Measurements from ENCODE around the gene VSIR. TPM values are rescaled to one million over a fixed set of nuclear protein-coding genes. Genes with fewer than 3 reads are reported as not detected.
A peak's percentile ranks its signal among the peaks of the same experiment; 100 is the strongest.

Gene VSIR
- 56.5 and 61.9 TPM in 2 replicates for total RNA-seq

DNA sequence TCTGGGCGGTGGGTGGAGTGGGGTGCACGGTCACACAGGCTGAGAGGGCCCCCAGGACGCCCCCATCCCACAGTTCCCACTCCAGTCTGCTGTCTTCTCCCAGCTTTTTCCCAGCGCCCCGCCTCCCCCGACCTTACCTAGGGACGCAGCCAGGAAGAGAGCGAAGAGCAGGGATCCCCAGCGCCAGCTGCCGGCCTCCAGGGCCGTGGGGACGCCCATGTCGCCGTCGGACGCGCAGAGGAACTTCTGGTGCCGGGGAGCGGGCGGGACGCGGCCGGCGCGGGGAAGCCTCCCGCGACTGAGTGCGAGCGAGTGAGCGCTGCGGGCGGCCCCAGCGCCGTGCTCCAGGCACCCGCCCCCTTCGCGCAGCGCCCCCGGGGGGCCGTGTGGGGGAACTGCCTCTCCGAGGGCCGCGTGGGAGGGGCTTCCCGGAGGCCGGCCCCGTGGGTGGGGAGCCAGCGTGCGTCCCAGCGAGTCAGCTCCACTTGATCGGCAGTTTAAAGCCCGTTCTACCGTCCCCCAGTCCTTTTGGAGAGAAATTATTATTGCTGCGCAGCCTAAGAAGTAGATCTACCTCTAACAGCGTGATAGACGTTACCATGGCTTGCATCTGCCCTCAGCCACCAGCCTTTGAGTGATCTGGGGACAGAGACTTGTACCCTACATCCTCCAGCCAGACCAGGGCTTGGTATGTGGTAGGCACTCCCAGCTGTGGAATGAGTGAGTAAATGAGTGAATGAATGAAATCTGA, at the start of gene VSIR:
VSIR (minus strand) TSS at position 300 of the 751 bp plus-strand sequence; CDS start at position 219, 81 bp downstream.
- peak within 1 kb of the TSS; percentile 97 for H3K27ac Mint-ChIP-seq
- peak; percentile 92 for DNase-seq (ENCODE audit: low spot score)
- H3K9me3 Mint-ChIP-seq: no peaks in the 10 kb centered on the region
- peaks cover 54% of the 10 kb centered on the region for H3K4me1 Mint-ChIP-seq (ENCODE audit: low read depth)
- peaks cover 30% of the 10 kb centered on the region for H3K36me3 Mint-ChIP-seq (ENCODE audit: low read depth)
- H3K27me3 Mint-ChIP-seq (ENCODE audit: low read depth): no peaks in the 10 kb centered on the region
- peak within 1 kb of the TSS; percentile 86 for H3K4me3 Mint-ChIP-seq (ENCODE audit: low read depth)
- intact Hi-C loops (cut with micrococcal nuclease): loop anchor here (1.0 to 10.0 kb wide), 3 partner anchors 47 to 457 kb away; no protein-coding TSS in a partner anchor

DNA sequence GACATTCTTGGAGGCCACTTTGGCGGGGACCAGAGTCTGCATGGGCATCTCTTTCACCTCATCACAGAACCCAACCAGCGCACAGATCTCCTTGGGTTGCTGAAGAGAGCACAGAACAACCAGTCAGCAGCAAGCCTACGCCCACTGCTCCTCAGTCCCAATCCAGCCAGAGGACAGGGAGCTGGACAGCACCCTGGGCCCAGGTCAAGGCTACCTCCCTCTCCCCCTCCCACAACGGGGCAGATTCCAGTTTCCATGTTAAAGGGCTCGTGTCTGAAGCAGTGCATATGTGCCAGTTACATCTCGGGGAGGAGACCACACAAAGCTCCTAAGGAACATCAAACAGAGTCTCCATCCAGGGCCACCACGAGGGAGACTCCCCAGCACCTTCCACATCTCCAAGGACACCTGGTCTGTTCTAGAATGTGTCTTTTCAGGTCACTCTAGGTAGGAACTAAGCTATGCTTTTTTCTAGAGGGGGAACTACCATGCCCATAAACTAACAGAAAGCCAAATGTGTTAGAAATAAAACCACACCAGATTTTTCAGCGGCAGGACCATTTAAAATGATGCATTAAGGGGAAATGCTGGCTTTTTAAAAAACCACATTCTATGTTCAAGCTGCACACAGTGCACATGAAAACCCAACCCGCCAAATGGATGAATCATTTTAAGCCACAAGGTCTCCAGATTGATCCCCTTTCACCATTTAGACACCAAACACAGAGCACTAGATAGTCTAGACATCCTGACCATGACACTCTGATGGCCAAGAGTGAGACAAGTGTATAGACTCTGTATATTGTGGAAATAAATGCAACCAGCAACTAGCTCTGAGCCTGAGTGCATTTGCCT, 48.8 kb upstream of the VSIR start:
- Mint-ChIP-seq H3K4me1 (ENCODE audit: low read depth) (peaks cover 14% of the 10 kb centered on the region), H3K4me3 (ENCODE audit: low read depth) (no peak overlapping the region), H3K27me3 (ENCODE audit: low read depth) (no peaks in the 10 kb centered on the region), H3K36me3 (ENCODE audit: low read depth) (peaks cover 66% of the 10 kb centered on the region), H3K9me3 (no peaks in the 10 kb centered on the region), H3K27ac (no peak overlapping the region)
- no peak for DNase-seq (ENCODE audit: low spot score)
- intact Hi-C loops (cut with micrococcal nuclease): no loop called here

DNA sequence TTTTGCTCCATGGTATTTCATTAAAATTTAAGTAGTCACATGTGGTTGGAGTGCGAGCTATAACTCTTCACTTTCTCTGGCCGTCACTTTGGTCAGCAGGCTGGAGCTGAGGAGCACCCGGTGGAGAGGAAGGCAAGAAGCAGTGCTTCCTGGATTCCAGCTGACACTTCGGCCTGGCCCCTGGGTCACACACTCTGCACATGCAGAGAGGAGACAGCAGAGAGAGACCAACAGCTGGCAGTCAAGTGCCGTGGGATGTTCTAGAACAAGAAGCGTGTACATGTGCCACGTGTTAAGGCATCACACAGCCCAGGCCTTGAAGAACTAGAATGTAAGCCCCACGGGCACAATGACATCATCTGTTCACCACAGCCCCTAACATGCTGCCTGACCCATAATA, 47.6 kb upstream of the VSIR start:
- peaks cover 14% of the 10 kb centered on the region for H3K4me1 Mint-ChIP-seq (ENCODE audit: low read depth)
- no peaks in the 10 kb centered on the region for H3K27me3 Mint-ChIP-seq (ENCODE audit: low read depth)
- H3K36me3 Mint-ChIP-seq (ENCODE audit: low read depth): peaks cover 64% of the 10 kb centered on the region
- no peaks in the 10 kb centered on the region for H3K9me3 Mint-ChIP-seq
- intact Hi-C loops (cut with micrococcal nuclease): no loop called here
- no peak for DNase-seq (ENCODE audit: low spot score)
- no peak overlapping the region for H3K4me3 Mint-ChIP-seq (ENCODE audit: low read depth)
- no peak overlapping the region for H3K27ac Mint-ChIP-seq

DNA sequence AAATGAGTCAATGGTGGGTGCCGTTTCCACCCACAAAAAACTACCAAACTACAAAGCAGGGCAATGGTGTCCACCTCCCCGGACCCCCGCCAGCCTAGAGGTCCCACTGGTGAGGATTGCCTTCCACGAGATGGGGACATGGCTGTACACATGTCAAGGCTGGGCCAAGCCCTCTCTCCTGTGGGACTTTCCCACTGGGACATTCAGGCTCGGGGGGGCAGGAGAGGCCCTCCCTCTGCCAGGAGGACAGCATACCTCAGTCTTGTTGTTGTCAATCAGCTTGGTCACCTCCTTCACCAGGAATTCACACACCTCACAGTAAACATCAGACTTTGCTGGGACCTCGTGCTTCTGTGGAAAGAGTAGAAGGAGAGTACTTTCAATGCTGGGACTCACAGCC, 46.7 kb upstream of the VSIR start:
- no peak for DNase-seq (ENCODE audit: low spot score)
- Mint-ChIP-seq H3K27me3 (ENCODE audit: low read depth) (no peaks in the 10 kb centered on the region), H3K9me3 (no peaks in the 10 kb centered on the region), H3K36me3 (ENCODE audit: low read depth) (peaks cover 57% of the 10 kb centered on the region), H3K27ac (no peak overlapping the region), H3K4me1 (ENCODE audit: low read depth) (peaks cover 14% of the 10 kb centered on the region), H3K4me3 (ENCODE audit: low read depth) (no peak overlapping the region)
- intact Hi-C loops (cut with micrococcal nuclease): loop anchor here (10.0 kb wide), 1 partner anchor 435 kb away; no protein-coding TSS in a partner anchor

DNA sequence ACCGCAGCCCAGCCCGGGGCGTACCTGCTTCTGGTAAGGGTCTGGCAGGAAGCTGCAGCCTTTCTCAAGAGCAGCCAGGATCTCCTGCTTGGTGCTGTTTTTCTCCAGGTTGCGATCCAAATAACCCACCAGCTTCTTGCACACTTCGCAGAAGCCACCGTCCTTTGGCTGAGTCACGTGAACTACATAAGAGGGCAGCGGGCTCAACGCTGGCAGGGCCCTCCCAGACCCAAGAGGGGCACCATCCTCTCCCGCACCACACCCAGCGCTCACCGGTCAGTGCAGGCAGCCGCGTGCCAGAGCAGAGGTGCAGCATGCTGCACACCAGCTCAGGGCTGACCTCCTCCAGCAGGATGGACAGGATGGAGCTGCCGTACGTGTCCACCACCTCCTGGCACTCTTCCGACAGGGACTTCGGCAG, 46.1 kb upstream of the VSIR start:
- Mint-ChIP-seq H3K36me3 (ENCODE audit: low read depth) (peaks cover 57% of the 10 kb centered on the region), H3K9me3 (no peaks in the 10 kb centered on the region), H3K27me3 (ENCODE audit: low read depth) (no peaks in the 10 kb centered on the region), H3K4me3 (ENCODE audit: low read depth) (no peak overlapping the region), H3K4me1 (ENCODE audit: low read depth) (peaks cover 14% of the 10 kb centered on the region), H3K27ac (no peak overlapping the region)
- intact Hi-C loops (cut with micrococcal nuclease): loop anchor here (10.0 kb wide), 1 partner anchor 435 kb away; no protein-coding TSS in a partner anchor
- no peak for DNase-seq (ENCODE audit: low spot score)

DNA sequence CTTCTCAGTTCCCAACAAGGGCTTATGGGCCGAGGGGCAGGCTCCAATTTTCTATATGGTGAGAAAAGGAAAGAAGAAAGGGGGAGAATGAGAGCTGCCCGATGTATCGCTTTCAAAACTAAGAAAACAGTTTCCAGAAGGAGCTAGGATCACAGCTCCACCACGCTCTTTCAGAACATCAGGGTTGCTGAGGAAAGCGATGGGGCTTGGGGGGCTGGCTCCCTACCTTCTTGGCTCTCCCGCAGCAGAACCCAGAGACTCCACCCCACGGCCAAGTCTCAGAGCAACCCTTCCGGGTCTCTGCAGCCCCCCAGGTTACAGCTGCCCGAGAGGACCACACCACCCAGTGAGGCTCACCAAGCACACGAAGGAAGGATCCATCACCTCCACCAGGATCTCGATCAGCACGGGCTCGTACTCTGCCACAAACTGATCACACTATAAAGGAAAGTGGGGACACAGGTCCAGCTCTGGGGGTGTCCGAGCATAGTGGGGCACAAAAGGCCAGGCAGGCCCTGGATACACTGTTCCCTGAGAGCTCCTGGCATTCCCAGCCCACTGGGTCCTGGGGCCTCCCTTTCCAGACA, 45.4 kb upstream of the VSIR start:
- peaks cover 56% of the 10 kb centered on the region for H3K36me3 Mint-ChIP-seq (ENCODE audit: low read depth)
- H3K4me1 Mint-ChIP-seq (ENCODE audit: low read depth): peaks cover 14% of the 10 kb centered on the region
- intact Hi-C loops (cut with micrococcal nuclease): loop anchor here (10.0 kb wide), 1 partner anchor 434 kb away; no protein-coding TSS in a partner anchor
- H3K4me3 Mint-ChIP-seq (ENCODE audit: low read depth): no peak overlapping the region
- no peaks in the 10 kb centered on the region for H3K27me3 Mint-ChIP-seq (ENCODE audit: low read depth)
- no peaks in the 10 kb centered on the region for H3K9me3 Mint-ChIP-seq
- H3K27ac Mint-ChIP-seq: no peak overlapping the region
- no peak for DNase-seq (ENCODE audit: low spot score)

DNA sequence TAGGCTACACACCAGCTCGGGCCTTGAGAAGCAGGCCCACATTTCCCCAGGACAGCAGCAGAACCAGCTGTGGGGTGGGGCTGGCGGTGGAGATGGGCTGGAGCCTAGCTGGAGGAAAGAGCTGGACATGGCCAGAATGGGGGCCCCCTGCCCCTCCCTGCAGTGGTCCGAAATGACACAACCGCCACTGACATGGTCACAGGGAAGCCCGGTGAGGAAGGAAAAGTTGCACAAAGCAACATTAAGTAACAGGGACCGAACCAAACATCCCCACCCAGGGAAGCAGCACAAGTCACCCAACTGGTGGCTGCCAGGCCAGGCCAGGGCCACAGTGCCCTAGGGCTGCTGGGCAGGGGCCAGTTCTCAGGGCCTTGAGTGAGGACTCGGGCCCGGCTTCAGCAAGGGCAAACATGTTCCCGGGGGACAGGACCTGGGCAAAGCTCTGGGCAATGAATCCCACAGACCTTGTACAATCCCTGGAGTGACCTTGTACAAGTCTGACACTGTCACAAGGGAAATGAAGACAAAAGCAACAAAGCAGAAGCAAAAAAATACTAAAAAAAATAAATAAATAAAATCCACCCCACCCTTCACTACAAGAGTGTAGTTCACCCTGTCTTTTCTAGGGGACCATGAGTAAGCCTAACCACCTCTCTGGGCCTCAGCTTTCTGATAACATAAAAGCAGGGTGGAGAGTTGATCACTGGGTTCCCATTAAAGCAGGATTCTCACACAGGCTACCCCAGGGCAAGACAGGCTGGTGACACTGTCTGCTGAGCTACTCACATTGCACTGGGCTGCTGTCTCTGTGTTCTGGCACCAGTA, 44.7 kb upstream of the VSIR start:
- Mint-ChIP-seq H3K27me3 (ENCODE audit: low read depth) (no peaks in the 10 kb centered on the region), H3K27ac (no peak overlapping the region), H3K9me3 (no peaks in the 10 kb centered on the region), H3K36me3 (ENCODE audit: low read depth) (peaks cover 51% of the 10 kb centered on the region), H3K4me1 (ENCODE audit: low read depth) (peaks cover 14% of the 10 kb centered on the region), H3K4me3 (ENCODE audit: low read depth) (no peak overlapping the region)
- no peak for DNase-seq (ENCODE audit: low spot score)
- intact Hi-C loops (cut with micrococcal nuclease): loop anchor here (10.0 kb wide), 1 partner anchor 433 kb away; no protein-coding TSS in a partner anchor

DNA sequence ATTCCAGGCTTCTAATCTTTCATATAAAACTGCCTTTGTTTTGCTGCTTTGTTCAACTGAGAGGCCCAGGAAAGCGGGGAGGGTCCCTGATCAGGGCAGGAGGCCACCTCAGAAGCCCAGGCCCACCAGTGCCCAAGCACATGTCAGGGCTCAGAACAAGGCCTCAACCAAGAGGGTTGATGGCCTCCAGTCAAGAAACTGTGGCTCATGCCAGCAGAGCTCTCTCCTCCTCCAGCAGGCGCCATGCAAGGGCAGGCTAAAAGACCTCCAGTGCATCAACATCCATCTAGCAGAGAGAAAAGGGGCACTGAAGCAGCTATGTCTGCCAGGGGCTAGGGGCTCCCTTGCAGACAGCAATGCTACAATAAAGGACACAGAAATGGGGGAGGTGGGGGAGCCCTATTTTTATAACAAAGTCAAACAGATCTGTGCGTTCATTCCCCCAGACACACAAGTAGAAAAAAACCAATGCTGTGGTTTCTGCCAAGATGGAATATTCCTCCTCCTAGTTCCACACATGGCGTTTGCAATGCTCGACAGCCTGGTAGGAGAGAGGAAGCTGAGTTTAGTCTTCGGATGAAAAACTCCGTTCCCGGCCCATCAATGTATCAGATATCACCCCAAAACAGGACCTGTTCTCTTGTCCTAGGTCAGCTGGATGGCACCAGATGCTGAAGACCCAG, 43.8 kb upstream of the VSIR start:
- Mint-ChIP-seq H3K9me3 (no peaks in the 10 kb centered on the region), H3K27ac (no peak overlapping the region), H3K27me3 (ENCODE audit: low read depth) (no peaks in the 10 kb centered on the region), H3K4me1 (ENCODE audit: low read depth) (peaks cover 8% of the 10 kb centered on the region), H3K36me3 (ENCODE audit: low read depth) (peaks cover 50% of the 10 kb centered on the region), H3K4me3 (ENCODE audit: low read depth) (no peak overlapping the region)
- DNase-seq (ENCODE audit: low spot score): no peak
- intact Hi-C loops (cut with micrococcal nuclease): loop anchor here (10.0 kb wide), 1 partner anchor 432 kb away; no protein-coding TSS in a partner anchor

DNA sequence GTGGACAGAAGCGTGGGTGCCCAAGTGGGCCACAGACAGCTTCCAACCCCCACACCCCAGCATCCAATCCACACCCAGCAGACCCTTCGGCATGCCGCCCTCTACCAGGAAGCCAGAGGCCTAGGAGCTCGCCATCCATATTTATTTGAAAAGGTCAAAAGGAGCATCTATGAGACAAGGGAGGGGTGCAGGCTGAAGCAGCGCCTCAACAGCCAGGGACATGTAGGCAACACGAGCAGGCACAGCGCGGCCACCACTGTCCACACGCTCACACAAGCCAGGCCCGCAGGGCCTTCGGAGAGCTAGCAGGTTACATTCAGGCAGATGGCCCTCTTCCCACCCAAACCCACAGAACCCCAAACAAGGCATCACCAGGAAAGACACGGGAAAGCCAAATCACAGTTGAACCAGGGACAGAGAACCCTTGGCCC, 43.1 kb upstream of the VSIR start:
- peaks cover 2% of the 10 kb centered on the region for H3K4me1 Mint-ChIP-seq (ENCODE audit: low read depth)
- DNase-seq (ENCODE audit: low spot score): no peak
- H3K9me3 Mint-ChIP-seq: no peaks in the 10 kb centered on the region
- H3K36me3 Mint-ChIP-seq (ENCODE audit: low read depth): peaks cover 44% of the 10 kb centered on the region
- H3K27ac Mint-ChIP-seq: no peak overlapping the region
- H3K4me3 Mint-ChIP-seq (ENCODE audit: low read depth): no peak overlapping the region
- H3K27me3 Mint-ChIP-seq (ENCODE audit: low read depth): no peaks in the 10 kb centered on the region
- intact Hi-C loops (cut with micrococcal nuclease): loop anchor here (10.0 kb wide), 1 partner anchor 432 kb away; no protein-coding TSS in a partner anchor

DNA sequence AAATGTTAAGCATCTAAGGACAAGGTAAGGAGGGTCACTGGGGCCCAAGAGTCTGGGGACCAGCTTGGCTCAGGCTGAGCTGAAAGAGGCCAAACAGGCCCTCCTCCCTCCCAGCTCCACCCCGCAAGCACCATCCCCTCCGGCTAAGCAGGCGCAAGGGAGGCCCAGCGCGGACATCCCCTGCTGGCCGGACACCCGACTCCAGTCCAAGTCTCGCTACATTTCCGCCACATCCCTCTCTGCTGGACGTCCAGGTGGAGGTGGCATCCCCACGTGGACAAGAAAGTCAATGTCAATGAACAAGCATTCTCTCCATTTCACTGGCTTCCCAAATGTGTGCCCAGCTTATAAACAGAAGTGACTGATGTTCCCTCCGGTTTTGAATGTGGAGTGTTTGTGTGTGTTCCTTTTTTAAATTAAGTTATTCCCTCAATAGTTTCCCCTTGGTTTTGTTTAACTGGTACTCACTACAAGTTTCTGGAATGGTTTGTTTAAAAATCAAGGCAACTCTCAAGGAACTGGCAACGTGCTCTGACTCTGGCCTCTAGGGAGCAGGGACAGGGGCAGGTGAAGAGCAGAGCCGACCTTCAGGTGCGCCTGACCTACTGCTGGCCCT, 42.3 kb upstream of the VSIR start:
- peaks cover 36% of the 10 kb centered on the region for H3K36me3 Mint-ChIP-seq (ENCODE audit: low read depth)
- H3K27me3 Mint-ChIP-seq (ENCODE audit: low read depth): no peaks in the 10 kb centered on the region
- no peak overlapping the region for H3K27ac Mint-ChIP-seq
- no peaks in the 10 kb centered on the region for H3K9me3 Mint-ChIP-seq
- H3K4me1 Mint-ChIP-seq (ENCODE audit: low read depth): no peaks in the 10 kb centered on the region
- DNase-seq (ENCODE audit: low spot score): no peak
- H3K4me3 Mint-ChIP-seq (ENCODE audit: low read depth): no peak overlapping the region
- intact Hi-C loops (cut with micrococcal nuclease): loop anchor here (10.0 kb wide), 1 partner anchor 431 kb away; no protein-coding TSS in a partner anchor

DNA sequence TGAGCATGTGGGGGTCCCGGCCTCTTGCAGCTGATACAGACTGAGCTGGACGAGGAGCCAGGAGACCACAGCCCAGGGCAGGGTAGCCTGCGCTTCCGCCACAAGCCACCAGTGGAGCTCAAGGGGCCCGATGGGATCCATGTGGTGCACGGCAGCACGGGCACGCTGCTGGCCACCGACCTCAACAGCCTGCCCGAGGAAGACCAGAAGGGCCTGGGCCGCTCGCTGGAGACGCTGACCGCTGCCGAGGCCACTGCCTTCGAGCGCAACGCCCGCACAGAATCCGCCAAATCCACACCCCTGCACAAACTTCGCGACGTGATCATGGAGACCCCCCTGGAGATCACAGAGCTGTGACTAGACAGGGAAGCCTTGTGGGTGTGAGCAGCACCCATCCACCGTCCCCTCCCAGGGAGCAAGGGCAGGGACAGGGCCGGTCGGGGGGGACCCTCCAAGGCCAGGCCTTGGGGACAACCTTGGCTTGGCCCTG, 41.6 kb upstream of the VSIR start:
- Mint-ChIP-seq H3K27me3 (ENCODE audit: low read depth) (no peaks in the 10 kb centered on the region), H3K27ac (no peak overlapping the region)

More for the DNA sequence above, 41.6 kb upstream of the VSIR start:
- intact Hi-C loops (cut with micrococcal nuclease): loop anchor here (5.0 to 10.0 kb wide), 2 partner anchors 118 to 430 kb away; no protein-coding TSS in a partner anchor
- Mint-ChIP-seq H3K36me3 (ENCODE audit: low read depth) (peaks cover 31% of the 10 kb centered on the region), H3K4me1 (ENCODE audit: low read depth) (no peaks in the 10 kb centered on the region), H3K9me3 (no peaks in the 10 kb centered on the region), H3K4me3 (ENCODE audit: low read depth) (no peak overlapping the region)
- DNase-seq (ENCODE audit: low spot score): no peak

Measured in activated T-helper 2 cell treated with anti-CD3 and anti-CD28 coated beads, Interferon-gamma antibody, Interleukin-2, Interleukin-4, amounts not matched to agents 10 μg/mL and 5 μg/mL and 100 μg/mL, durations not matched to agents 14 hours and 24 hours and 36 hours (primary cell).